Ovary (tissue), 9 donors: ENCODE results near the gene INPP5A. TPM values are rescaled to one million over a fixed set of nuclear protein-coding genes. Genes with fewer than 3 reads are reported as not detected.

Experiments used
- DNase-seq, 5 donors: peaks; one replicate each; pipeline ENCODE4 v3.0.0-alpha.2; 2019 to 2020
- H3K27ac ChIP-seq, 2 donors: fragments of 200-600 bp; one replicate each; pipeline versions ENCODE4 v1.5.1 to v1.8.0; 2019 to 2022
- H3K27me3 ChIP-seq: fragments of 200-600 bp; one replicate; pipeline ENCODE4 v1.8.0; 2022
- H3K36me3 ChIP-seq: fragments of 200-600 bp; sonication (generic); one replicate; pipeline ENCODE4 v1.5.1; 2019
- H3K4me1 ChIP-seq: one replicate; pipeline ENCODE4 v1.8.1; 2013; ENCODE audit warnings: mild to moderate bottlenecking, moderate library complexity; ENCODE audit not compliant: insufficient read depth
- H3K4me3 ChIP-seq: fragments of 200-600 bp; sonication (generic); one replicate; pipeline ENCODE4 v1.5.1; 2017
- H3K9me3 ChIP-seq, 2 donors: fragments of 200-600 bp in 1 of 2; sonication (generic) in 1 of 2; one replicate each; pipeline versions ENCODE4 v1.5.1 to v1.8.1; 2013 to 2019; ENCODE audit warnings: mild to moderate bottlenecking in 1 of 2, moderate library complexity in 1 of 2
- CTCF ChIP-seq, 3 donors: fragments of 450-650 bp in 2 of 3; fragments of 200-600 bp in 1 of 3; IDR thresholded peaks; one replicate each; pipeline versions ENCODE4 v1.5.1 to v1.8.0; 2016 to 2022; ENCODE audit warnings: antibody characterized with exemption in 3 of 3, mild to moderate bottlenecking in 1 of 3
- EP300 ChIP-seq: sonication (generic); formaldehyde crosslinking; IDR thresholded peaks from one replicate; pipeline ENCODE4 v1.6.1; 2017; ENCODE audit warnings: antibody characterized with exemption
- POLR2A ChIP-seq: fragments of 450-650 bp; IDR thresholded peaks from one replicate; pipeline ENCODE4 v1.6.1; 2017; ENCODE audit warnings: antibody characterized with exemption, mild to moderate bottlenecking, moderate library complexity
- WGBS, 3 donors: extraction: QIAGEN DNeasy Blood & Tissue Kit in 1 of 3; methylation state at CpG; one replicate each; pipeline versions ENCODE4 v1.1.5 to v1.1.7; 2013 to 2017; 5-methylcytosine and 5-hydroxymethylcytosine counted together
- intact Hi-C, 4 donors: fragments of 100-400 bp; cut with DNase I; formaldehyde crosslinking; loops; one replicate each; pipeline versions ENCODE4 v1.11.0 to v1.15.1; 2022 to 2023
- polyA plus RNA-seq, 2 donors: library from polyadenylated mRNA; stranded (reverse); fragments of 200-250 nt in 1 of 2; fragments of 350-450 nt in 1 of 2; fragmentation: Illumina TruSeq in 1 of 2; extraction: RNeasy Lipid Tissue Mini Kit (QIAGEN cat#74804) in 1 of 2; gene quantifications; one replicate each; pipeline ENCODE4 v1.2.3, GENCODE V29; 2013 to 2014
- total RNA-seq, 7 donors: library from RNA; depleted of rRNA in 2 of 7; stranded (reverse); fragments of >200 nt in 2 of 7; fragmentation: NEBNext Ultra II Directional in 3 of 7; extraction: Animal tissue kit (Norgen Biotek cat#: 25700) in 3 of 7; gene quantifications; one replicate each; pipeline versions ENCODE4 v1.1.0 to v1.2.4, GENCODE V29; 2016 to 2023
- donor health status: DM: no; HTN: no; CAD: no; lungs with moderate emphysema.
- donor health status: DM: no; HTN: no; CAD: no.
- donor health status: Bipolar disorder and iron deficiency.
- donor health status: DM: yes; HTN: yes; CAD: no.
- donor health status: DM: no; HTN: no; CAD: no.
- donor health status: DM: yes; HTN: yes; CAD: no.

The INPP5A gene
- total and polyA plus RNA-seq, 9 donors = 19.8 to 41.2 (median 35.3) TPM

DNA sequence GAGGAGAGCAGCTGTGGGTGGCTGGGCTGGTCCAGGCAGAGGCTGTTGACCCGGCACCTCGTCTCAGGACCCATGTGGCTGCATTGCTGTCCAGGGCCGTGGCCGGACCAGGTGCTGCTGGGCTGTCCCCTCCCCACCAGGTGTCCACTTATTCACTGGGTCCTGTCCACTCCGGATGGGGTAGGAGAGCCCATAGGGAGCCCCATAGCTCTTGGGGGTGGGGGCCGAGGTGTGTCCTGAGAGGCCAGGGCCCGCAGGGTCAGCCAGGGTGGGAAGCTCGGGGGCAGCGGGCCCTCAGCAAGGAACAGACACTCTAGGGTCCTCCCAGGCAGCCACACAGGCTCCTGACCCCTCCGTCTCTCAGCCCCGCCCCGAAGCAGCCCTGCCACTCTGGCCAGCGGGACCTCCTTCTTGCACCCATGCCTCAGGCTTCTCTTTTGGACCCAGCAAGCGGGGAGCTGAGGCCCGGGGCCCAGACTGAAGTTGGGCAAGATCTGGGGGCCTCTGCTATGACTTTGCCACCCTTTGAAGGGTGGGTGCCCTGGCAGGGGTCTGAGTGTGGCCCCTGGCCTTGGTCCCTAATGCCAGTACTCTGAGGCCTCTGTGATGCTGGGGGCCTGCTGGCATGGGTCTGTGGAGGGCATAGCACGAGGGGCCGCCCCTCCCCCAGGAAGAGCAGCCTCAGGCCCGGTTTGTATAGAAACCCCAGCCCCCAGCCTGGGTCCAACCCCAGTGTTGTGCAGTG lies 162.0 kb downstream of the INPP5A start:
- no peaks in the 10 kb centered on the region for H3K27me3 ChIP-seq
- intact Hi-C loops = no loop called here
- WGBS, 3 donors = 80 to 90% (median 87%) methylated on average over 15 to 18 of the region's 18 CpGs
- no peak overlapping the region for H3K4me3 ChIP-seq
- peak overlapping the region; percentile 62 to 70 for H3K27ac ChIP-seq
- H3K36me3 ChIP-seq = no peaks in the 10 kb centered on the region
- no peaks in the 10 kb centered on the region for H3K9me3 ChIP-seq
- peak in 1 of 5 donors; percentile 14 for DNase-seq
- TF ChIP-seq CTCF (IDR thresholded peaks at IDR 0.05) (no peak), POLR2A (no peak), EP300 (no peak)
- H3K4me1 ChIP-seq = no peaks in the 10 kb centered on the region

DNA sequence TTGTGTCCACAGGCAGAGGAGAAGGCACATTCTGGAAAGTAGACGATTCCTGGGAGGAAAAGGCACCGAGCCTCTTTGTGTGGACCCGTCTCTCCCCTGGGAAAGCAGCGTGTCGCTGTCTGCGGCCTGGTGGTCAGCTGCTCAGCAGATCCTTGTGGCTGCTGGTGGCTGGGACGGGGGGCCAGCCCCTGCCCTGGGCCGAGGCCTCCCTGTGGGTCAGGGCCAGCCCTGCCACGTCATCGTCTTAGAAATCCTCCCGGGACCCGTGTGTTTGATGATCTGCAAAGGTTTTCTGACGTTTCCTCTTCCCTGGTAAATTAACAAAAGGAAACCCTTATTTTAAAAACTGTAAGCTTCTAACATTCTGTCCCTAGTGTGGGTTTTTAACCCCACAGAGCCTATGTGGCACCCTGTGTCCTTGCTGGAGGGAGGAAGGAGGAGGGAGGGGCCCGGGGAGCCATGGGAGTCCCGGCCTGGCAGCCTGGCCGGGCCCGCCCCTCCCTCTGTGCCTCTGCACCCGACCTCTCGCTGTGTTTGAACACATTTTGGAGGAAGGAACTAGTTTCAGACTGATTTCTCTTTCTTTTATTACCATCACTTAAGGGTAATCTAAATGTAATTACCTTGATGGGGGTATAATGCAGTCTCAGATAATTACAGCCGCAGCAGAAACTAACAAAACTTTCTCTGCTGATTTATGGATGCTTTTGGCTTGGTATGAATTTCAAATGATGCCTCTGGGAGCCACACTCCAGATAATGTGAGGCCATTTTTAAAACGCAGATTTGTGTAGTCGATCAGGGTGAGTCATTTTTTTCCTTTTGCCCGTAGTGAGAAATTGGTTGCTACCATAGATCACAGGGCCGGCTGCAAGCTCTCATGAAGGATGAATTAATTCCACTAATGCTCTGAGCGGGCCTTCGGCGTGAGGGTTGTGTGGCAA lies 162.8 kb downstream of the INPP5A start:
- Histone ChIP-seq H3K36me3 (no peaks in the 10 kb centered on the region), H3K27me3 (no peaks in the 10 kb centered on the region), H3K9me3 (no peaks in the 10 kb centered on the region), H3K4me3 (no peak overlapping the region), H3K27ac (peak overlapping the region; percentile 62 to 70), H3K4me1 (no peaks in the 10 kb centered on the region)
- TF ChIP-seq POLR2A (no peak), EP300 (no peak), CTCF (IDR thresholded peaks at IDR 0.05) (no peak)
- 34 to 42% (median 36%) methylated on average over 27 of the region's 27 CpGs for WGBS, 3 donors
- intact Hi-C loops = no loop called here
- peak; percentile 44 to 63 (median 51) for DNase-seq

GRCh38 chr10:132701099-132701845 lies 163.7 kb downstream of the INPP5A start:
- 90 to 91% (median 91%) methylated on average over 26 of the region's 26 CpGs for WGBS, 3 donors
- Histone ChIP-seq H3K4me3 (no peak overlapping the region), H3K36me3 (no peaks in the 10 kb centered on the region), H3K9me3 (no peaks in the 10 kb centered on the region), H3K27ac (no peak overlapping the region), H3K27me3 (no peaks in the 10 kb centered on the region), H3K4me1 (no peaks in the 10 kb centered on the region)
- intact Hi-C loops = no loop called here
- no peak for TF ChIP-seq POLR2A
- DNase-seq = no peak

- no peak overlapping the region for H3K27ac ChIP-seq
- H3K4me3 ChIP-seq = no peak overlapping the region
- no peak for DNase-seq
- H3K36me3 ChIP-seq = no peaks in the 10 kb centered on the region
- intact Hi-C loops = no loop called here
- no peaks in the 10 kb centered on the region for H3K4me1 ChIP-seq
- WGBS, 3 donors = 93 to 95% (median 94%) methylated on average over 13 of the region's 13 CpGs
- no peaks in the 10 kb centered on the region for H3K27me3 ChIP-seq
- no peaks in the 10 kb centered on the region for H3K9me3 ChIP-seq
- no peak for TF ChIP-seq EP300
- TF ChIP-seq POLR2A = no peak
- TF ChIP-seq CTCF (IDR thresholded peaks at IDR 0.05) = no peak
Observed at GRCh38 chr10:132701846-132702190, 164.2 kb downstream of the INPP5A start.
